ENCODE measurements around the gene TSSK2.

- TF ChIP-seq CTCF (IDR thresholded peaks at IDR 0.05 in 4 of 5, conservative IDR thresholded peaks at IDR 0.05 in 1 of 5) (no peak), POLR2A (IDR thresholded peaks at IDR 0.05) (no peak)
Observed at GRCh38 chr22:19103880-19104821, 27.0 kb upstream of the TSSK2 start.

Measured in gastrocnemius medialis (tissue), 4 donors.